A549 (cell line): Measurements from ENCODE around the gene GPAM. TPM values are rescaled to one million over a fixed set of nuclear protein-coding genes. Genes with fewer than 3 reads are reported as not detected.

ENCODE experiments used
- ATAC-seq, 2 experiments: fragments of 200-7000 bp in 1 of 2; fragments of >200 bp in 1 of 2; cut with Nextera tagmentation in 1 of 2; cut with Tn5 transposase in 1 of 2; 3 replicates each; pipeline versions ENCODE4 v1.8.0 to v1.9.1; 2018 to 2020; ENCODE audit warnings: mild to moderate bottlenecking in 1 of 2, moderate library complexity in 1 of 2
- CTCF ChIA-PET: fragments of 300-600 bp; sonication (Branson Sonifier 250); formaldehyde crosslinking; extraction: SDS; loops from one replicate; lab custom pipeline; 2021; ENCODE audit warnings: antibody characterized with exemption, inconsistent platforms; lab: Yijun Ruan, JAX
- POLR2A ChIA-PET: fragments of 350-600 bp; formaldehyde crosslinking; extraction: SDS; loops from one replicate; lab custom pipeline; 2021; ENCODE audit warnings: antibody characterized with exemption, inconsistent platforms; lab: Yijun Ruan, JAX
- DNase-seq, 2 experiments: peaks; one replicate each; pipeline versions ENCODE4 v3.0.0 to v3.0.0-alpha.2; 2011 to 2016; ENCODE audit warnings: low read depth in 1 of 2, low spot score in 1 of 2
- FAIRE-seq: peaks from 2 replicates; lab custom pipeline; 2011; peaks lifted over from hg19 to GRCh38; lab: Jason Lieb, UNC
- H3K27ac ChIP-seq, 2 experiments: fragments of >200 bp; sonication (Bioruptor Twin); formaldehyde crosslinking; 3 replicates each; pipeline ENCODE4 v1.5.1; 2016 to 2017
- H3K4me1 ChIP-seq: fragments of >200 bp; sonication (Bioruptor Twin); formaldehyde crosslinking; 3 replicates; pipeline ENCODE4 v1.6.1; 2016
- H3K4me2 ChIP-seq: fragments of >200 bp; sonication (Bioruptor Twin); formaldehyde crosslinking; 3 replicates; pipeline ENCODE4 v1.6.1; 2016
- H3K4me3 ChIP-seq: fragments of >200 bp; sonication (Bioruptor Twin); formaldehyde crosslinking; 3 replicates; pipeline ENCODE4 v1.5.1; 2016
- H3K9me3 ChIP-seq: fragments of >200 bp; sonication (Bioruptor Twin); formaldehyde crosslinking; 3 replicates; pipeline ENCODE4 v1.6.1; 2016
- CBX2 ChIP-seq: fragments of 200-600 bp; sonication (generic); IDR thresholded peaks from 2 replicates; pipeline ENCODE4 v1.6.1; 2016; ENCODE audit warnings: low read depth, mild to moderate bottlenecking, borderline replicate concordance
- CEBPB ChIP-seq, 2 experiments: fragments of >200 bp in 1 of 2; sonication (Bioruptor Twin) in 1 of 2; formaldehyde crosslinking in 1 of 2; IDR thresholded peaks; 2 replicates each; pipeline ENCODE4 v1.6.1; 2012 to 2016
- CHD4 ChIP-seq: fragments of 200-600 bp; sonication (generic); IDR thresholded peaks from 2 replicates; pipeline ENCODE4 v1.6.1; 2016; ENCODE audit warnings: antibody characterized with exemption, mild to moderate bottlenecking, borderline replicate concordance
- EHF ChIP-seq: fragments of 250-450 bp; sonication (Bioruptor Pico); IDR thresholded peaks from 2 replicates; pipeline ENCODE4 v1.5.0; 2020; ENCODE audit warnings: mild to moderate bottlenecking
- EHMT2 ChIP-seq: fragments of 200-600 bp; sonication (generic); IDR thresholded peaks from 2 replicates; pipeline ENCODE4 v1.6.1; 2016; ENCODE audit warnings: antibody characterized with exemption, low read depth, mild to moderate bottlenecking, moderate library complexity
- FOSB ChIP-seq: fragments of 250-450 bp; sonication (Bioruptor Pico); IDR thresholded peaks from 2 replicates; pipeline ENCODE4 v1.5.0; 2020; ENCODE audit warnings: mild to moderate bottlenecking, moderate library complexity
- FOSL2 ChIP-seq, 2 experiments: fragments of 450-650 bp in 1 of 2; fragments of >200 bp in 1 of 2; sonication (Bioruptor Twin) in 1 of 2; formaldehyde crosslinking; IDR thresholded peaks; 2 replicates each; pipeline versions ENCODE4 v1.5.0 to v1.6.1; 2016 to 2020; ENCODE audit warnings: mild to moderate bottlenecking in 1 of 2, moderate library complexity in 1 of 2
- GATA3 ChIP-seq: IDR thresholded peaks from 2 replicates; pipeline ENCODE4 v1.6.1; 2012; ENCODE audit warnings: borderline replicate concordance
- HOXB13 ChIP-seq: fragments of 250-450 bp; sonication (Bioruptor Pico); IDR thresholded peaks from 2 replicates; pipeline ENCODE4 v1.5.0; 2020; ENCODE audit warnings: low read depth, mild to moderate bottlenecking, moderate library complexity
- MAZ ChIP-seq: fragments of 150-350 bp; IDR thresholded peaks from 2 replicates; pipeline ENCODE4 v1.6.1; 2014; ENCODE audit warnings: antibody characterized with exemption, low read depth, low read length, borderline replicate concordance
- NPAS2 ChIP-seq: fragments of 250-450 bp; sonication (Bioruptor Pico); IDR thresholded peaks from 2 replicates; pipeline ENCODE4 v1.8.0; 2022; ENCODE audit warnings: mild to moderate bottlenecking, moderate library complexity, borderline replicate concordance
- POLR2A ChIP-seq: IDR thresholded peaks from 2 replicates; pipeline ENCODE4 v1.6.1; 2012; ENCODE audit warnings: mild to moderate bottlenecking, low read length
- SMC3 ChIP-seq: fragments of >200 bp; sonication (Bioruptor Twin); formaldehyde crosslinking; IDR thresholded peaks from 3 replicates; pipeline ENCODE4 v1.6.1; 2018; ENCODE audit warnings: inconsistent platforms
- ZC3H11A ChIP-seq: fragments of 450-650 bp; IDR thresholded peaks from 2 replicates; pipeline ENCODE4 v1.6.1; 2014; ENCODE audit warnings: antibody characterized with exemption, mild to moderate bottlenecking
- ZFP36 ChIP-seq: fragments of 450-650 bp; IDR thresholded peaks from 2 replicates; pipeline ENCODE4 v1.6.1; 2014; ENCODE audit warnings: borderline replicate concordance; ENCODE audit not compliant: partially characterized antibody
- WGBS: methylation state at CpG from one replicate; pipeline ENCODE4 v1.1.6; 2017; ENCODE audit errors: missing lambda C conversion rate; 5-methylcytosine and 5-hydroxymethylcytosine counted together
- polyA plus RNA-seq, 4 experiments: library from polyadenylated mRNA; depleted of rRNA in 3 of 4; stranded (reverse); fragments of >200 nt; fragmentation: RNase III in 1 of 4; extraction: RNeasy Plus Mini Kit Qiagen cat#74134 plus additional on column Dnase treatment in 1 of 4; gene quantifications; 2 replicates in 3 of 4; 3 replicates in 1 of 4; pipeline ENCODE4 v1.2.3, GENCODE V29; 2011 to 2017
- TF ChIP-seq, protein P1 (sequence below): fragments of >200 bp; sonication (Bioruptor Twin); formaldehyde crosslinking; IDR thresholded peaks from 3 replicates; pipeline ENCODE4 v1.5.1; 2016
- TF ChIP-seq, protein P2 (sequence below): IDR thresholded peaks from 2 replicates; pipeline ENCODE4 v1.6.1; 2012
- TF ChIP-seq, protein P3 (sequence below): fragments of 250-450 bp; sonication (Bioruptor Pico); IDR thresholded peaks from 2 replicates; pipeline ENCODE4 v1.5.0; 2021; ENCODE audit warnings: mild to moderate bottlenecking, moderate library complexity, borderline replicate concordance

Gene GPAM
- polyA plus RNA-seq, 2 of the 4 experiments (the other 2 are of a cell fraction), result 5.7 to 13.3 TPM

DNA sequence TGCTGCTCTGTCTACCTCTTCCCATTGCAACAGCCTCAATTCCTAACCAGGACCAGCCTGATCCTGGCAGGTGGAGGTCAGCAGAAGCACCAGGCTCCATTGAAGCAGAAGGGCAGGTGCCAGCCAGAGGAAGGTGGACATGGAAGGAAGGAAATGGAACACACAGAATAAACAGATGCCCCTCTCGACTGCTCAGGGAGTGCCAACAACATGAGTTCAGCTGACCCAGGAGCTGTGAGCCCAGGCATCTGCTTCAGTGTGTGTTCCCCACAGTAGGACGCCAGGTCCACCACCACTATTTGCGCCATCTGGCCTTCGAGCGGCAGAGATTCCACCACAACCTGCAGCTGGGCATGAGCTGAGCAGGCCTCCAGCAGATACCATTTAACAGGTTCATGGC, 56.7 kb downstream of the GPAM start:
- ChIA-PET POLR2A (no interaction called here), CTCF (interaction anchor here (2.7 to 6.2 kb wide), 2 partner anchors 12 kb away, joined by 10 to 60 read pairs; no protein-coding TSS in a partner anchor)
- no peak for ATAC-seq
- no peak overlapping the region for H3K4me3 ChIP-seq
- H3K9me3 ChIP-seq, result no peaks in the 10 kb centered on the region
- FAIRE-seq, result no peak
- no peak overlapping the region for H3K27ac ChIP-seq
- H3K4me2 ChIP-seq, result no peak overlapping the region
- no peak for DNase-seq
- H3K4me1 ChIP-seq, result no peaks in the 10 kb centered on the region
- WGBS, result 64% methylated on average over 5 of the region's 5 CpGs
- TF ChIP-seq EHMT2 (no peak), GATA3 (no peak), EHF (CRISPR knock-in tag) (no peak), MAZ (no peak), FOSB (no peak), CBX2 (no peak), NPAS2 (CRISPR knock-in tag) (no peak), ZFP36 (no peak), CEBPB (IDR thresholded peaks at IDR 0.05) (no peak)
- TF ChIP-seq, protein P1, sequence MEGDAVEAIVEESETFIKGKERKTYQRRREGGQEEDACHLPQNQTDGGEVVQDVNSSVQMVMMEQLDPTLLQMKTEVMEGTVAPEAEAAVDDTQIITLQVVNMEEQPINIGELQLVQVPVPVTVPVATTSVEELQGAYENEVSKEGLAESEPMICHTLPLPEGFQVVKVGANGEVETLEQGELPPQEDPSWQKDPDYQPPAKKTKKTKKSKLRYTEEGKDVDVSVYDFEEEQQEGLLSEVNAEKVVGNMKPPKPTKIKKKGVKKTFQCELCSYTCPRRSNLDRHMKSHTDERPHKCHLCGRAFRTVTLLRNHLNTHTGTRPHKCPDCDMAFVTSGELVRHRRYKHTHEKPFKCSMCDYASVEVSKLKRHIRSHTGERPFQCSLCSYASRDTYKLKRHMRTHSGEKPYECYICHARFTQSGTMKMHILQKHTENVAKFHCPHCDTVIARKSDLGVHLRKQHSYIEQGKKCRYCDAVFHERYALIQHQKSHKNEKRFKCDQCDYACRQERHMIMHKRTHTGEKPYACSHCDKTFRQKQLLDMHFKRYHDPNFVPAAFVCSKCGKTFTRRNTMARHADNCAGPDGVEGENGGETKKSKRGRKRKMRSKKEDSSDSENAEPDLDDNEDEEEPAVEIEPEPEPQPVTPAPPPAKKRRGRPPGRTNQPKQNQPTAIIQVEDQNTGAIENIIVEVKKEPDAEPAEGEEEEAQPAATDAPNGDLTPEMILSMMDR, result no peak
- TF ChIP-seq, protein P2, sequence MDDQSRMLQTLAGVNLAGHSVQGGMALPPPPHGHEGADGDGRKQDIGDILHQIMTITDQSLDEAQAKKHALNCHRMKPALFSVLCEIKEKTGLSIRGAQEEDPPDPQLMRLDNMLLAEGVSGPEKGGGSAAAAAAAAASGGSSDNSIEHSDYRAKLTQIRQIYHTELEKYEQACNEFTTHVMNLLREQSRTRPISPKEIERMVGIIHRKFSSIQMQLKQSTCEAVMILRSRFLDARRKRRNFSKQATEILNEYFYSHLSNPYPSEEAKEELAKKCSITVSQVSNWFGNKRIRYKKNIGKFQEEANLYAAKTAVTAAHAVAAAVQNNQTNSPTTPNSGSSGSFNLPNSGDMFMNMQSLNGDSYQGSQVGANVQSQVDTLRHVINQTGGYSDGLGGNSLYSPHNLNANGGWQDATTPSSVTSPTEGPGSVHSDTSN, result no peak

DNA sequence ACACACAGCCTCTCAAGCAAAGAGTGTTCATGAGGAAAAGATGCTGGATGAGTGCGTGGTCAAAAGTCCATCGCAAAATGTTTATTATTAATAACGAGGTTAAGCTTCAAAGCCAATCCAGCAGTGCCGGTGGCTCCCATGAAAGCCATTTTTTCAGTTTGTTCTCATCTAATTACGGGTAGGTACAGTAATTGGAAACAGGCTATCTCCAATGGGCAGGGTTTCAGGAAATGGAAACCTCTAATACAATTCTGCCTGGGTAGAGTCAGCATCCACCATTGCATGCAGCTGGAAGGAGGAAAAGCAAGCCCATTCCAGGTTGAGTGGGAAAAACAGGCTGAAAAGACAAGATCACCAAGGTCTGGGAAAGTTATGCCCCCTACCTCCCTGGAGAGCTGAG, 57.4 kb downstream of the GPAM start:
- ChIA-PET POLR2A (no interaction called here), CTCF (interaction anchor here (2.7 to 6.2 kb wide), 2 partner anchors 11 to 13 kb away, joined by 10 to 60 read pairs; no protein-coding TSS in a partner anchor)
- WGBS, result 53% methylated on average over 5 of the region's 5 CpGs
- TF ChIP-seq FOSB (no peak), FOSL2 (IDR thresholded peaks at IDR 0.05) (no peak), FOSL2 (CRISPR knock-in tag; IDR thresholded peaks at IDR 0.05) (no peak), HOXB13 (CRISPR knock-in tag) (no peak), MAZ (no peak), CHD4 (no peak), SMC3 (no peak), POLR2A (no peak), ZC3H11A (no peak)
- TF ChIP-seq, protein P2, result no peak
- TF ChIP-seq, protein P3, sequence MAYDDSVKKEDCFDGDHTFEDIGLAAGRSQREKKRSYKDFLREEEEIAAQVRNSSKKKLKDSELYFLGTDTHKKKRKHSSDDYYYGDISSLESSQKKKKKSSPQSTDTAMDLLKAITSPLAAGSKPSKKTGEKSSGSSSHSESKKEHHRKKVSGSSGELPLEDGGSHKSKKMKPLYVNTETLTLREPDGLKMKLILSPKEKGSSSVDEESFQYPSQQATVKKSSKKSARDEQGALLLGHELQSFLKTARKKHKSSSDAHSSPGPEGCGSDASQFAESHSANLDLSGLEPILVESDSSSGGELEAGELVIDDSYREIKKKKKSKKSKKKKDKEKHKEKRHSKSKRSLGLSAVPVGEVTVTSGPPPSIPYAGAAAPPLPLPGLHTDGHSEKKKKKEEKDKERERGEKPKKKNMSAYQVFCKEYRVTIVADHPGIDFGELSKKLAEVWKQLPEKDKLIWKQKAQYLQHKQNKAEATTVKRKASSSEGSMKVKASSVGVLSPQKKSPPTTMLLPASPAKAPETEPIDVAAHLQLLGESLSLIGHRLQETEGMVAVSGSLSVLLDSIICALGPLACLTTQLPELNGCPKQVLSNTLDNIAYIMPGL, result no peak
- Histone ChIP-seq H3K4me2 (no peak overlapping the region), H3K9me3 (no peaks in the 10 kb centered on the region), H3K4me1 (no peaks in the 10 kb centered on the region), H3K4me3 (no peak overlapping the region), H3K27ac (no peak overlapping the region)
- ATAC-seq, result no peak
- no peak for DNase-seq
- FAIRE-seq, result no peak
